Esophagus squamous epithelium (tissue), 5 donors: Measurements from ENCODE around the gene PTPRD. TPM values are rescaled to one million over a fixed set of nuclear protein-coding genes. Genes with fewer than 3 reads are reported as not detected.

Experiments used
- DNase-seq: peaks from one replicate; lab custom pipeline; 2025; lab: John Stamatoyannopoulos, UW
- H3K27ac ChIP-seq, 4 donors: fragments of 200-600 bp; sonication (generic); one replicate each; pipeline ENCODE4 v1.5.1; 2016 to 2019; ENCODE audit warnings: mild to moderate bottlenecking in 1 of 4
- H3K27me3 ChIP-seq, 4 donors: fragments of 200-600 bp; sonication (generic); 1 replicate in 3 of 4; 2 replicates in 1 of 4; pipeline versions ENCODE4 v1.5.1 to v1.6.0; 2017 to 2021; ENCODE audit warnings: antibody characterized with exemption in 1 of 4
- H3K36me3 ChIP-seq, 3 donors: fragments of 200-600 bp; sonication (generic); one replicate each; pipeline ENCODE4 v1.5.1; 2016 to 2019
- H3K4me1 ChIP-seq, 3 donors: fragments of 200-600 bp; sonication (generic); one replicate each; pipeline ENCODE4 v1.5.1; 2017 to 2019
- H3K4me3 ChIP-seq, 4 donors: fragments of 200-600 bp; sonication (generic); 1 replicate in 3 of 4; 2 replicates in 1 of 4; pipeline ENCODE4 v1.5.1; 2016 to 2019; ENCODE audit warnings: mild to moderate bottlenecking in 2 of 4, moderate library complexity in 1 of 4
- H3K9me3 ChIP-seq, 3 donors: fragments of 200-600 bp; sonication (generic); one replicate each; pipeline ENCODE4 v1.5.1; 2016 to 2019
- CTCF ChIP-seq, 6 experiments: fragments of 450-650 bp in 4 of 6; fragments of 200-600 bp in 2 of 6; sonication (generic) in 2 of 6; IDR thresholded peaks; one replicate each; pipeline ENCODE4 v1.5.1; 2016 to 2019; ENCODE audit warnings: antibody characterized with exemption in 6 of 6, mild to moderate bottlenecking in 4 of 6, moderate library complexity in 4 of 6
- POLR2A ChIP-seq, 4 donors: fragments of 450-650 bp; IDR thresholded peaks; one replicate each; pipeline ENCODE4 v1.6.1; 2017; ENCODE audit warnings: antibody characterized with exemption in 4 of 4, mild to moderate bottlenecking in 4 of 4, moderate library complexity in 3 of 4
- WGBS, 2 donors: methylation state at CpG; one replicate each; pipeline ENCODE4 v1.1.5; 2018; 5-methylcytosine and 5-hydroxymethylcytosine counted together
- intact Hi-C: fragments of 100-400 bp; cut with DNase I; formaldehyde crosslinking; loops from one replicate; pipeline ENCODE4 v1.15.0; 2022
- total RNA-seq, 4 donors: library from RNA; depleted of rRNA; stranded (reverse); fragments of >200 nt; gene quantifications; one replicate each; pipeline ENCODE4 v1.1.0, GENCODE V29; 2016
- donor health status: DM: yes; HTN: yes; CAD: no.

Gene PTPRD
- total RNA-seq, 4 donors from 2014 or later = 0.23 to 16.3 (median 6.6) TPM

- H3K4me1 ChIP-seq = no peaks in the 10 kb centered on the region
- H3K36me3 ChIP-seq = no peaks in the 10 kb centered on the region
- H3K9me3 ChIP-seq = no peaks in the 10 kb centered on the region
- intact Hi-C loops = no loop called here
- 85 to 89% methylated on average over 5 of the region's 5 CpGs for WGBS, 2 donors
- no peaks in the 10 kb centered on the region for H3K27me3 ChIP-seq
- no peak overlapping the region for H3K4me3 ChIP-seq
- no peak for DNase-seq
- TF ChIP-seq POLR2A (IDR thresholded peaks at IDR 0.05) (no peak), CTCF (IDR thresholded peaks at IDR 0.05) (no peak)
- H3K27ac ChIP-seq = no peak overlapping the region
Observed at GRCh38 chr9:9621355-9621940, 991.4 kb downstream of the PTPRD start.

- no peak overlapping the region for H3K27ac ChIP-seq
- intact Hi-C loops = no loop called here
- WGBS, 2 donors = 68 to 74% methylated on average over 2 of the region's 2 CpGs
- no peaks in the 10 kb centered on the region for H3K36me3 ChIP-seq
- H3K4me1 ChIP-seq = no peaks in the 10 kb centered on the region
- TF ChIP-seq POLR2A (IDR thresholded peaks at IDR 0.05) = no peak
- H3K4me3 ChIP-seq = no peak overlapping the region
- no peaks in the 10 kb centered on the region for H3K27me3 ChIP-seq
- DNase-seq = no peak
- no peaks in the 10 kb centered on the region for H3K9me3 ChIP-seq
Observed at GRCh38 chr9:9620736-9621135, 992.1 kb downstream of the PTPRD start.

DNA sequence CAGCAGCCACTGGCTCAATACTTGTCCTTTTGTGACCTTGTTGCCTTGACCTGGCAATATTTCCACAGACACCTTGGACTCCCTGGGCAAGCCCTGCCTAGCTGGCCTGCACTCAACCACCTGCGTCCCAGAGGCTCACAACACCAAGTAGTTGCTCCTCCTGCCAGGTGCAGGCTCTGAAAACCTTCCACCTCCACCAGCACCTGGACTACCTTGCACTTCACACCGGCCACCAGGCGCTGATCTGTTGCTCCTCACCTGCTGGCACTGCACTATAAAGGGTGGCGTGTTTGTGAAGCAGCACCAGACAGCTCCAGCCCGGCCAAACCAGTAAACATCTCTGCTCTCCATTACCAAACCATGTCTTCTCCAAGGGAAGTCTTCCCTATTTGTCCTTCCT, 997.7 kb downstream of the PTPRD start:
- no peak overlapping the region for H3K4me3 ChIP-seq
- no peak for DNase-seq
- H3K4me1 ChIP-seq = no peaks in the 10 kb centered on the region
- no peaks in the 10 kb centered on the region for H3K27me3 ChIP-seq
- intact Hi-C loops = no loop called here
- TF ChIP-seq CTCF (IDR thresholded peaks at IDR 0.05) (no peak), POLR2A (IDR thresholded peaks at IDR 0.05) (no peak)
- WGBS, 2 donors = 79 to 86% methylated on average over 2 to 4 of the region's 5 CpGs
- H3K9me3 ChIP-seq = no peaks in the 10 kb centered on the region
- H3K27ac ChIP-seq = no peak overlapping the region
- no peaks in the 10 kb centered on the region for H3K36me3 ChIP-seq

GRCh38 chr9:9614607-9615006, 998.2 kb downstream of the PTPRD start:
- no peaks in the 10 kb centered on the region for H3K9me3 ChIP-seq
- H3K36me3 ChIP-seq = no peaks in the 10 kb centered on the region
- DNase-seq = no peak
- no peak overlapping the region for H3K4me3 ChIP-seq
- 53 to 57% methylated on average over 2 of the region's 2 CpGs for WGBS, 2 donors
- H3K4me1 ChIP-seq = no peaks in the 10 kb centered on the region
- intact Hi-C loops = no loop called here
- H3K27ac ChIP-seq = no peak overlapping the region
- no peaks in the 10 kb centered on the region for H3K27me3 ChIP-seq
- no peak for TF ChIP-seq POLR2A (IDR thresholded peaks at IDR 0.05)
- no peak for TF ChIP-seq CTCF (IDR thresholded peaks at IDR 0.05)

DNA sequence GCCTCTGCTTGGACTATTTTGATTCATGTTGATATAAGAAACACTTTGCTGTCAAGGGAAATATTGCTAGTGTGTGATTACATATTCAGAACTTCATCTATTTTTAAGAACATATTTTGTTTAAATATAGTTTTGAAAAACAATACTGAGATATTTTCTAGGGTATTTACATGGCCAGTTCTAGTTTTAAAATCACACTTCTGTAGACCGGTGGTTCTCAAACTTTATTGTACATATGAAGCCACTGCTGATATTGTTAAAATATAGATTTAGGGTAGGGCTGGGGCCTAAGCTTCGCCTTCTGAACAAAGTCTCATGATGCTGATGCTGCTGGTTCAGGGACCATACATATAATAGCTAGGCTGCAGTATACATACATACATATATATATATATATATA, 1000.0 kb downstream of the PTPRD start:
- H3K9me3 ChIP-seq = no peaks in the 10 kb centered on the region
- intact Hi-C loops = no loop called here
- no peaks in the 10 kb centered on the region for H3K27me3 ChIP-seq
- no peak for DNase-seq
- 88% methylated on average over 2 of the region's 2 CpGs for WGBS, 2 donors
- TF ChIP-seq POLR2A (IDR thresholded peaks at IDR 0.05) (no peak), CTCF (IDR thresholded peaks at IDR 0.05) (no peak)
- no peak overlapping the region for H3K4me3 ChIP-seq
- H3K36me3 ChIP-seq = no peaks in the 10 kb centered on the region
- H3K27ac ChIP-seq = no peak overlapping the region
- no peaks in the 10 kb centered on the region for H3K4me1 ChIP-seq

- Histone ChIP-seq H3K9me3 (no peaks in the 10 kb centered on the region), H3K27me3 (no peaks in the 10 kb centered on the region), H3K36me3 (no peaks in the 10 kb centered on the region), H3K27ac (no peak overlapping the region), H3K4me3 (no peak overlapping the region), H3K4me1 (no peaks in the 10 kb centered on the region)
- WGBS, 2 donors = 34 to 48% methylated on average over 3 of the region's 3 CpGs
- TF ChIP-seq POLR2A (IDR thresholded peaks at IDR 0.05) (no peak), CTCF (IDR thresholded peaks at IDR 0.05) (no peak)
- intact Hi-C loops = no loop called here
- DNase-seq = no peak
Observed at GRCh38 chr9:9612270-9612669, 1000.5 kb downstream of the PTPRD start.
